Motor neuron (in vitro differentiated cells): ENCODE results near the gene ASAH2. TPM values are rescaled to one million over a fixed set of nuclear protein-coding genes. Genes with fewer than 3 reads are reported as not detected.

Experiments
- ATAC-seq, 8 experiments: fragments of 200-7000 bp; cut with Tn5 transposase; replicated peaks in 6 of 8; 2 replicates each; pipeline ENCODE4 v1.8.0; 2021; ENCODE audit warnings: mild to moderate bottlenecking in 8 of 8, moderate library complexity in 8 of 8
- H3K27ac ChIP-seq, 2 donors: fragments of 250-450 bp; sonication (Bioruptor Pico); 2 replicates each; pipeline ENCODE4 v1.9.0; 2021; ENCODE audit warnings: antibody characterized with exemption in 2 of 2, mild to moderate bottlenecking in 2 of 2, moderate library complexity in 1 of 2
- H3K4me1 ChIP-seq, 2 donors: fragments of 250-450 bp; sonication (Bioruptor Pico); replicated peaks in 1 of 2; 2 replicates each; pipeline ENCODE4 v1.6.1; 2021; ENCODE audit warnings: antibody characterized with exemption in 2 of 2, mild to moderate bottlenecking in 2 of 2, moderate library complexity in 1 of 2
- H3K4me3 ChIP-seq, 5 donors: fragments of 250-450 bp; sonication (Bioruptor Pico); 2 replicates each; pipeline ENCODE4 v1.9.0; 2021; ENCODE audit warnings: antibody characterized with exemption in 5 of 5, mild to moderate bottlenecking in 5 of 5, moderate library complexity in 4 of 5
- WGBS, 10 experiments: fragments of 450-650 bp; shearing (Covaris generic); methylation state at CpG; one replicate each; pipeline ENCODE4 v1.0.0; 2022; 5-methylcytosine and 5-hydroxymethylcytosine counted together
- in situ Hi-C, 9 experiments: fragments of 400-800 bp; cut with MboI; loops; one replicate each; pipeline ENCODE4 v1.15.0; 2021; ENCODE audit warnings: low sequenced_read_pairs in 9 of 9, low pct_unique_long_range_greater_than_20kb in 2 of 9; ENCODE audit not compliant: unreplicated experiment in 9 of 9
- total RNA-seq, 8 experiments: library from RNA; unstranded; fragments of 300-600 nt; gene quantifications; 2 replicates each; pipeline versions ENCODE4 v1.2.3 to v1.2.4, GENCODE V29; 2022

The ASAH2 gene
- 1 to 10 TPM in 7 of 8 experiments, under 1 TPM in 1; 0.92 to 5.2 (median 1.9) TPM for total RNA-seq

- no peak within 1 kb of the TSS for H3K27ac ChIP-seq
- no peak for ATAC-seq
- in situ Hi-C loops, result no loop called here
- 0 to 50% (median 20%) methylated on average over 1 of the region's 1 CpG; no CpG with 5 or more reads in 6 of the 10 experiments for WGBS, 10 experiments
- no peaks in the 10 kb centered on the region for H3K4me1 ChIP-seq
- H3K4me3 ChIP-seq, result no peak within 1 kb of the TSS
Observed at GRCh38 chr10:50251394-50251793, at the start of gene ASAH2. Gene ASAH2, minus strand, starts transcription at chr10:50251516. Its CDS starts 2,906 bp downstream, at chr10:50248610.

DNA sequence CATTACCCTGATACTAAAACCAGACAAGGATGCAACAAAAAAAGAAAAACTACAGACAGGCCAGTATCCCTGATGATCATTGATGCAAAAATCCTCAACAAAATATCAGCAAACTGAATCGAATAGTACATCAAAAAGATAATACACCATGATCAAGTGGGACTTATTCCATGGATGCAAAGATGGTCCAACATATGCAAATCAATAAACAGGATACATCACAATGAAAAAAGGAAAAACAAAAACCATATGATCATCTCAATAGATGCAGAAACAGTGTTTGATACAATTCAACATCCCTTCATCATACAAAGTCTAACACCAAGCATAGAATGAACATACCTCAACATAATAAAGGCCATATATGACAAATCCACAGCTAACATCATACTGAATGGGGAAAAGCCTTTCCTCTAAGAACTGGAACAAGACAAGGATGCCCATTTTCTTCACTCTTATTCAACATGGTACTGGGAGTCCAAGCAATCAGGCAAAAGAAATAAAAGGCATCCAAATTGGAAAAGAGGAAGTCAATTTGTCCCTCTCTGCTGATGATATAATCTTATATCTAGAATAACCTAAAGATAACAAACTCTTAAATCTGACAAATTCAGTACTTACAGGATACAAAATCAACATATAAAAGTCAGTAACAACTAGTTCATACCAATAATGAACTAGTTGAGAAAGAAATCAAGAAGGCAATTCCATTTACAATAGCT, 48.8 kb upstream of the ASAH2 start:
- in situ Hi-C loops, result no loop called here
- no peaks in the 10 kb centered on the region for H3K4me1 ChIP-seq
- no peak overlapping the region for H3K4me3 ChIP-seq
- no peak for ATAC-seq
- H3K27ac ChIP-seq, result no peak overlapping the region
- 50 to 100% (median 83%) methylated on average over 1 of the region's 1 CpG; no CpG with 5 or more reads in 5 of the 10 experiments for whole genome bisulfite sequencing, 10 experiments

DNA sequence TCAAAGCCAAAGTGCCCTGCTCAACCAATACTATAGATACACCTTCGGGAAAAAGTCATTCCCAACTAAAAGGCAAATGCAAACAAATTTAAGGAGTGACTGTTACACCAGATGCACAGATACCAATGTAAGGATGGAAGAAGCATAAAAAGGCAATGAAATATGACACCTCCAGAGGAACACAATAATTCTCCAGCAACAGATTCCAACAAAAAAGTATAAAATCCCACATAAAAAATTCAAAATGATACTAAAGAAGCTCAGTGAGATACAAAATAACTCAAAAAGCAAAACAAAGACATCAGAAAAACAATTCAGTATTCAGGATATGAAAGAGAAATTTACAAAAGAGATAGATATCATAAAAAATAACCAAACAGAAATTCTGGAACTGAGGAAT, 44.1 kb upstream of the ASAH2 start:
- in situ Hi-C loops, result no loop called here
- no peak overlapping the region for H3K27ac ChIP-seq
- H3K4me3 ChIP-seq, result no peak overlapping the region
- H3K4me1 ChIP-seq, result no peaks in the 10 kb centered on the region
- WGBS, 10 experiments, result 33 to 100% (median 80%) methylated on average over 1 of the region's 1 CpG; no CpG with 5 or more reads in 3 of the 10 experiments
- ATAC-seq, result no peak

DNA sequence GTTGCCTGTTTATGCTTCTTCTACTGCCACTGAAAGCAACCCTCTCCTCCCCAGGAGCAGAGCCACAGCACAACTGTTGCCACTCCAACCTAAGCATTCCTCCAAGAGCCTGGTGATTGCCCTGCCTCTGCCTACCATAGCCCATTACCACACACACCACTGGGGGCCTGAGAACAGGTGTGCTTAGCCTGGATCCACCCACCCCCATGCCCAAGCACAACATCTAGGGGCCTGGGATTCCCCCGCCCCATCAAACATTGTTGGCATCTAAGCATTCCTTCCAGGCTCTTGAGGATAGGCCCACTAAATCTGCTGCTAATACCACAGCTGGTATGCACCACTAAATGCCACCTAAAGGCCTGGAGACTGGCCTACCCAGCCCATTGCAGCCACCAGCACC, 43.3 kb upstream of the ASAH2 start:
- ATAC-seq, result no peak

GRCh38 chr10:50293513-50294313, 42.4 kb upstream of the ASAH2 start:
- 60 to 100% (median 86%) methylated on average over 1 to 5 of the region's 5 CpGs; no CpG with 5 or more reads in 1 of the 10 experiments for WGBS, 10 experiments

More for the DNA sequence above, 43.3 kb upstream of the ASAH2 start:
- no peak overlapping the region for H3K4me3 ChIP-seq
- WGBS, 10 experiments, result no CpG with 5 or more reads among the region's 1 CpG
- in situ Hi-C loops, result no loop called here
- no peaks in the 10 kb centered on the region for H3K4me1 ChIP-seq
- H3K27ac ChIP-seq, result no peak overlapping the region

DNA sequence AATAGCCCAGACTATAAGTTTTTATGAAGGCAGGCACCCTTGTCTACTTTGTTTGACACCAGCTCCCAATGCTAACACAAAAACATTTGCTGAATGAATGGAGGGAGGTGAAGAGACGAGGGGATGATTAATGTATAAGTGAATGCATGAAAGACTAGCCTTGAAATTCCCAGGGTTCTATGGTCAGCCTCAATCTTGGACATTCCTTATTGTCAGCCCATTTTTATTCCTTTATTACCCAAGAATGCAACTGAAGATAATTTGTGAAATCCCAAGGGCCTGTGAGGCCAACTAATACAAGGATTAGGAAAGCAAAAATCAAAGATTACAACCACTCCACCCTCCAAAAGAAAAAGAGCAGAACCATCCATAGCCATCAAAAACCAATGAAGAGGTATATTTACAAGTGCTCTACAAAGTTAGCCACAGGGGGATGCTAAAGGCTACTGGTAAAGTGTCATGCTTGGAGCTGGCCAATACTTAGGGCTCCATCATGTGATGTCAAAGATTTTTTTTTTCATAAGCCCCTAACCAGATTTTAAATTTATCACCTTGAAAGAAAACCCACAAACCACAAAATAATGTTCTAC, 40.0 kb upstream of the ASAH2 start:
- in situ Hi-C loops, result no loop called here
- no peak overlapping the region for H3K4me3 ChIP-seq
- ATAC-seq, result peak in 1 of 8 experiments; percentile 27
- WGBS, 10 experiments, result 0 to 44% (median 12%) methylated on average over 1 of the region's 1 CpG; no CpG with 5 or more reads in 2 of the 10 experiments
- no peak overlapping the region for H3K27ac ChIP-seq
- H3K4me1 ChIP-seq, result no peaks in the 10 kb centered on the region

More at GRCh38 chr10:50293513-50294313, 42.4 kb upstream of the ASAH2 start:
- Histone ChIP-seq H3K4me3 (no peak overlapping the region), H3K27ac (no peak overlapping the region), H3K4me1 (no peaks in the 10 kb centered on the region)
- no peak for ATAC-seq
- in situ Hi-C loops, result no loop called here

- Histone ChIP-seq H3K4me3 (no peak overlapping the region), H3K27ac (no peak overlapping the region), H3K4me1 (no peaks in the 10 kb centered on the region)
- ATAC-seq, result no peak
- WGBS, 10 experiments, result 20 to 93% (median 72%) methylated on average over 1 to 6 of the region's 6 CpGs
- in situ Hi-C loops, result no loop called here
Observed at GRCh38 chr10:50289196-50289595, 37.9 kb upstream of the ASAH2 start.

GRCh38 chr10:50286996-50287803, 35.9 kb upstream of the ASAH2 start:
- Histone ChIP-seq H3K4me1 (no peaks in the 10 kb centered on the region), H3K27ac (no peak overlapping the region), H3K4me3 (no peak overlapping the region)
- in situ Hi-C loops, result no loop called here
- ATAC-seq, result no peak
- WGBS, 10 experiments, result 50 to 100% (median 64%) methylated on average over 1 to 9 of the region's 9 CpGs; no CpG with 5 or more reads in 2 of the 10 experiments

- no peak overlapping the region for H3K27ac ChIP-seq
- no peak for ATAC-seq
- no peaks in the 10 kb centered on the region for H3K4me1 ChIP-seq
- 0 to 60% (median 7%) methylated on average over 1 to 2 of the region's 2 CpGs; no CpG with 5 or more reads in 2 of the 10 experiments for WGBS, 10 experiments
- in situ Hi-C loops, result no loop called here
- no peak overlapping the region for H3K4me3 ChIP-seq
Observed at GRCh38 chr10:50286517-50286916, 35.2 kb upstream of the ASAH2 start.

GRCh38 chr10:50281967-50282522, 30.7 kb upstream of the ASAH2 start:
- in situ Hi-C loops, result no loop called here
- Histone ChIP-seq H3K4me3 (no peak overlapping the region), H3K27ac (no peak overlapping the region), H3K4me1 (no peaks in the 10 kb centered on the region)
- no peak for ATAC-seq
- 0 to 94% (median 85%) methylated on average over 1 to 4 of the region's 4 CpGs; no CpG with 5 or more reads in 5 of the 10 experiments for WGBS, 10 experiments

GRCh38 chr10:50281210-50281966, 30.1 kb upstream of the ASAH2 start:
- H3K4me1 ChIP-seq, result no peaks in the 10 kb centered on the region
- H3K27ac ChIP-seq, result no peak overlapping the region
- no peak for ATAC-seq
- H3K4me3 ChIP-seq, result no peak overlapping the region
- 10 to 91% (median 78%) methylated on average over 1 to 7 of the region's 8 CpGs for WGBS, 10 experiments
- in situ Hi-C loops, result no loop called here
